Transverse colon (tissue), 4 donors: ENCODE data around the gene ANKFN1. TPM values are rescaled to one million over a fixed set of nuclear protein-coding genes. Genes with fewer than 3 reads are reported as not detected.

Source experiments
- DNase-seq: peaks from one replicate; pipeline ENCODE4 v3.0.0-alpha.2; 2019
- H3K27ac ChIP-seq, 4 donors: fragments of 200-600 bp; sonication (generic); 2 replicates each; pipeline ENCODE4 v1.5.1; 2016 to 2018; ENCODE audit warnings: inconsistent platforms in 4 of 4
- H3K27me3 ChIP-seq: fragments of 200-600 bp; sonication (generic); 2 replicates; pipeline ENCODE4 v1.5.1; 2017; ENCODE audit warnings: inconsistent platforms
- H3K36me3 ChIP-seq, 4 donors: fragments of 200-600 bp; sonication (generic); 2 replicates each; pipeline ENCODE4 v1.5.1; 2017 to 2019; ENCODE audit warnings: inconsistent platforms in 4 of 4
- H3K4me1 ChIP-seq, 4 donors: fragments of 200-600 bp; sonication (generic); 2 replicates each; pipeline ENCODE4 v1.5.1; 2017 to 2020; ENCODE audit warnings: inconsistent platforms in 4 of 4
- H3K4me3 ChIP-seq, 4 donors: fragments of 200-600 bp; sonication (generic); 1 replicate in 1 of 4; 2 replicates in 3 of 4; pipeline versions ENCODE4 v1.5.1 to v1.6.1; 2017 to 2019; ENCODE audit warnings: inconsistent platforms in 4 of 4
- H3K9me3 ChIP-seq, 2 donors: fragments of 200-600 bp; sonication (generic); 2 replicates each; pipeline ENCODE4 v1.5.1; 2017 to 2019; ENCODE audit warnings: inconsistent platforms in 2 of 2
- EP300 ChIP-seq: sonication (generic); formaldehyde crosslinking; IDR thresholded peaks from one replicate; pipeline ENCODE4 v1.6.1; 2017; ENCODE audit warnings: antibody characterized with exemption, low read depth
- POLR2A ChIP-seq: fragments of 450-650 bp; IDR thresholded peaks from one replicate; pipeline ENCODE4 v1.6.1; 2016; ENCODE audit warnings: antibody characterized with exemption, mild to moderate bottlenecking, moderate library complexity
- POLR2AphosphoS5 ChIP-seq, 3 donors: sonication (generic); formaldehyde crosslinking; IDR thresholded peaks; one replicate each; pipeline ENCODE4 v1.6.1; 2016; ENCODE audit warnings: antibody characterized with exemption in 3 of 3
- WGBS, 2 donors: methylation state at CpG; one replicate each; pipeline ENCODE4 v1.1.5; 2018; ENCODE audit warnings: low coverage in 1 of 2; 5-methylcytosine and 5-hydroxymethylcytosine counted together
- in situ Hi-C, 4 donors: fragments of 200-750 bp; cut with MboI; loops; one replicate each; pipeline versions ENCODE4 v1.15.0 to v1.15.1; 2017; ENCODE audit warnings: low sequenced_read_pairs in 3 of 4, low pct_ligation_motif_present in 1 of 4, low pct_unique_long_range_greater_than_20kb in 1 of 4
- intact Hi-C: fragments of 100-400 bp; cut with DNase I; formaldehyde crosslinking; loops from one replicate; pipeline ENCODE4 v1.15.1; 2023; ENCODE audit warnings: low total_unique reads
- total RNA-seq, 4 donors: library from RNA; depleted of rRNA; stranded (reverse); fragments of >200 nt; gene quantifications; one replicate each; pipeline ENCODE4 v1.1.0, GENCODE V29; 2016
- TF ChIP-seq, protein P1 (sequence below), 5 experiments: fragments of 200-600 bp in 3 of 5; fragments of 450-650 bp in 2 of 5; sonication (generic) in 3 of 5; IDR thresholded peaks; 1 replicate in 2 of 5; 2 replicates in 3 of 5; pipeline ENCODE4 v1.5.1; 2016 to 2017; ENCODE audit warnings: antibody characterized with exemption in 5 of 5, inconsistent platforms in 3 of 5, mild to moderate bottlenecking in 2 of 5, moderate library complexity in 1 of 5

Gene ANKFN1
- total RNA-seq, 4 donors from 2014 or later: 1.2 TPM; not detected in 3

DNA sequence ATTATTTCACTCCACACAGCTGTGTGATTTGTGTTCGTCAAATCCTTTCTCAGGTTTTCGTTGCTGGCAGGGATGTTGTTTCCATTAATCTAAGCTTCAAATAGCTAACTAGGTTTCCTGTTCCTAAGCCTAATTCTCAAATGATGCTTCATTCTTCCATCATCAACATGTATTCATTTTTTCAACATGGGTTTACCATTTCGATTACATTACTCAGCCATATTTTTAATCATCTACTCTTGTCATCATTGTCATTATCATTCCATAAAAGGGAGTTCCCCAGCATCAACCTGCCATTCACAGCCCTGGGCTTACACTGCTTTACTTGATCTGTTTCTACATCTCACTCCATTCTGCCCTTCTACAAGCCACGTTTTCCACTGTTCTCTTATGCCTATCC is 33.3 kb upstream of the ANKFN1 start:
- 79 to 81% methylated on average over 4 of the region's 4 CpGs for WGBS, 2 donors
- intact Hi-C loops: loop anchor here (10.0 kb wide), 1 partner anchor 195 kb away; no protein-coding TSS in a partner anchor

DNA sequence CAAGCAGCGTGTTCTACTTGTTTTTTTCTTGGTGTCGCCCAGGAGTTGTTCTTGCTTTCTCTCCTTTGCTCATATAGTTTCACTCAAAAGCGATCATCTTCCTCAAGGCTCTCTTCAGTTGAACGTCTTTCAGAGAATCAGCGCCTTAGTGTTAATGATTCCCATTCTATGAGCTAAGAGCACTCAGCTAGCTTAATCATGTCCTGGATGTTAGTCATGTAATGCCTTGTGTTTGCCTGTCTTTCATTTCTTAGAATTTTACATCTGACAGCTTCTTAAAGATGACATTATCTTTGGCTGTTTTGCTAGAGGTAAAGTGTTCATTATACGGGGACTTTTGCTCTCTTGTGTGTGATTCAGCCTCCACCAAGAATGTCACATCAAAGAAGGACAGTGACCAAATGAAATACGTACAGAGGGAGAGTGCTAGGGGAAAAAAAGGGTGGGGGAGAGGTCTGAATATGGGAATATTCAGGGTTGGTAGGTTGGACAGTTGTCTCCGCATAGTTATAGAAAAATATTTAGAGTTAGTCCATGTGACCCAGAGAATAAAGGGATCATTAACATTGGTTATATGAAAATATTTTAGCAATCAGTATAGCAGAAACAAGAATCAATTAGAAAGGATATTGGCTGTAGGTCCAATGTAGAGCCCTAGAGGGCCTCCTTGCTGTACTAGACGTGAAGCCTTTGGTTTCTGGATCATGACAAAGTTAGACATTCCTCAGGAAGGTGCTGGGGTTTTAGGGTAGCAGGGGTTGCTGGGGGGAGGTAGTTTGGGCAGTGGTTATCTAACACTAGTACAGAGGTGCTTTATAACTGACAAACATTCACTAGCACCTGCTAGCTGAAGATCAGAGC is 31.9 kb upstream of the ANKFN1 start:
- no peak for DNase-seq
- H3K4me3 ChIP-seq: no peak overlapping the region
- intact Hi-C loops (loop anchor here (10.0 kb wide), 1 partner anchor 193 kb away; no protein-coding TSS in a partner anchor), in situ Hi-C loops (loop anchor here in 1 of 4 donors (25.0 kb wide), 1 partner anchor 259 kb away; no protein-coding TSS in a partner anchor)
- H3K4me1 ChIP-seq: no peaks in the 10 kb centered on the region
- no peaks in the 10 kb centered on the region for H3K36me3 ChIP-seq
- H3K9me3 ChIP-seq: no peaks in the 10 kb centered on the region
- H3K27ac ChIP-seq: no peak overlapping the region
- 82 to 84% methylated on average over 8 to 9 of the region's 9 CpGs for WGBS, 2 donors
- no peaks in the 10 kb centered on the region for H3K27me3 ChIP-seq
- no peak for TF ChIP-seq POLR2A
- no peak for TF ChIP-seq POLR2AphosphoS5 (IDR thresholded peaks at IDR 0.05)
- TF ChIP-seq, protein P1, sequence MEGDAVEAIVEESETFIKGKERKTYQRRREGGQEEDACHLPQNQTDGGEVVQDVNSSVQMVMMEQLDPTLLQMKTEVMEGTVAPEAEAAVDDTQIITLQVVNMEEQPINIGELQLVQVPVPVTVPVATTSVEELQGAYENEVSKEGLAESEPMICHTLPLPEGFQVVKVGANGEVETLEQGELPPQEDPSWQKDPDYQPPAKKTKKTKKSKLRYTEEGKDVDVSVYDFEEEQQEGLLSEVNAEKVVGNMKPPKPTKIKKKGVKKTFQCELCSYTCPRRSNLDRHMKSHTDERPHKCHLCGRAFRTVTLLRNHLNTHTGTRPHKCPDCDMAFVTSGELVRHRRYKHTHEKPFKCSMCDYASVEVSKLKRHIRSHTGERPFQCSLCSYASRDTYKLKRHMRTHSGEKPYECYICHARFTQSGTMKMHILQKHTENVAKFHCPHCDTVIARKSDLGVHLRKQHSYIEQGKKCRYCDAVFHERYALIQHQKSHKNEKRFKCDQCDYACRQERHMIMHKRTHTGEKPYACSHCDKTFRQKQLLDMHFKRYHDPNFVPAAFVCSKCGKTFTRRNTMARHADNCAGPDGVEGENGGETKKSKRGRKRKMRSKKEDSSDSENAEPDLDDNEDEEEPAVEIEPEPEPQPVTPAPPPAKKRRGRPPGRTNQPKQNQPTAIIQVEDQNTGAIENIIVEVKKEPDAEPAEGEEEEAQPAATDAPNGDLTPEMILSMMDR (IDR thresholded peaks at IDR 0.05): no peak
- no peak for TF ChIP-seq EP300

More for the DNA sequence above, 33.3 kb upstream of the ANKFN1 start:
- Histone ChIP-seq H3K27ac (no peak overlapping the region), H3K36me3 (no peaks in the 10 kb centered on the region), H3K4me1 (no peaks in the 10 kb centered on the region), H3K9me3 (no peaks in the 10 kb centered on the region), H3K27me3 (no peaks in the 10 kb centered on the region), H3K4me3 (no peak overlapping the region)
- in situ Hi-C loops: loop anchor here in 1 of 4 donors (25.0 kb wide), 1 partner anchor 258 kb away; no protein-coding TSS in a partner anchor
- DNase-seq: no peak
- no peak for TF ChIP-seq POLR2A
- TF ChIP-seq POLR2AphosphoS5 (IDR thresholded peaks at IDR 0.05): no peak
- TF ChIP-seq EP300: no peak
- TF ChIP-seq, protein P1 (IDR thresholded peaks at IDR 0.05): no peak

DNA sequence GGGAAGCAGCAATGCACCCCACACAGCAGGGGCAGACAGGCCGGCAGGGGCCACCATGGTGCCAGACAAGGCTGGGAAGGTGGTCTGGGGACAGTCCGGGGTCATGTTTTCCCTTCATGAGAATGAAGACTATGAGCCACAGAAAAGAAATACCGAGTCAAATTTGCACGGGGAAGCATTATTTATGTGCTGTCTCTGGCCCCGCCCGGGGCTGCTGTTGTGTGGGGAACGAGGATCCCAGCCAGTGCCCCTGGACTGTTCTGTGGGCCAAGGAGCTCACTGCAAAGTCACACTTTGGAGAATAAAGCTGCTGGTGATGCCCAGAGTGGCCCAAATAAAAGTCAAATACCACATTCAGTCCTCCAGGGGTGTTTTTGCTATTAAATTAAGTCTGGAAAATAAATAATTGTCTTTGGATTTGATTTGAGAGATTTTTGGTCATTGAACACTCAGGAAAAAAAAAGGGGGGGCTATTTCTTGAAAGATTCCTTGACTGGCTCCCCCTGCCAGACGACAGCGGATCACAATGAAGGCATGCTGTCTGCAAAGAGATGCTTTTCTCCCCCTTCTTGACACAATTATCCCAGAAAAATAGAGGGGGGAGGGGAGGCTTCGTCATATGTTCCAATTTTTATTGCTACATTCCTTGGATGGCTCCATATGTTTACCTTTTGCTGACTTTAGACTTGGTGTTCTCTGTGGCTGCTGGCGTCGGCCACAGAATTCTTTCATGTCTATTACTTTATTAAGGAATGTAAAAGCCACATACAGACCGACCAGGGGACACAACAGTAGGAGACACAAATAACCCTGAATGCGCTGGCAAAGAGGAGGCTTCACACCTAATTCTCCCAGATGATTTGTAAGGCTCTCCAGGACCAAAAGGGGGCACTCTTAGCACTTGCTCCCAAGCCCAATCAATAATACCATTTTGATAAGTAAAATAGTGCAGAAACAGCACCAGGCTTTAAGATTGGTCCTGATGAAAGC is 27.1 kb upstream of the ANKFN1 start:
- no peak overlapping the region for H3K4me3 ChIP-seq

More for the DNA sequence above, 27.1 kb upstream of the ANKFN1 start:
- H3K4me1 ChIP-seq: no peaks in the 10 kb centered on the region
- H3K27ac ChIP-seq: no peak overlapping the region
- TF ChIP-seq EP300 (no peak), POLR2A (no peak)
- TF ChIP-seq, protein P1 (IDR thresholded peaks at IDR 0.05): peak in 4 of 5 experiments; percentile 14 to 24 (median 20)
- DNase-seq: no peak
- in situ Hi-C loops (no loop called here), intact Hi-C loops (loop anchor here (10.0 kb wide), 1 partner anchor 189 kb away; no protein-coding TSS in a partner anchor)
- H3K36me3 ChIP-seq: no peaks in the 10 kb centered on the region
- WGBS, 2 donors: 34 to 49% methylated on average over 7 to 14 of the region's 14 CpGs
- no peaks in the 10 kb centered on the region for H3K9me3 ChIP-seq
- H3K27me3 ChIP-seq: no peaks in the 10 kb centered on the region
